Measurements from ENCODE around the gene CLSTN2.

DNA sequence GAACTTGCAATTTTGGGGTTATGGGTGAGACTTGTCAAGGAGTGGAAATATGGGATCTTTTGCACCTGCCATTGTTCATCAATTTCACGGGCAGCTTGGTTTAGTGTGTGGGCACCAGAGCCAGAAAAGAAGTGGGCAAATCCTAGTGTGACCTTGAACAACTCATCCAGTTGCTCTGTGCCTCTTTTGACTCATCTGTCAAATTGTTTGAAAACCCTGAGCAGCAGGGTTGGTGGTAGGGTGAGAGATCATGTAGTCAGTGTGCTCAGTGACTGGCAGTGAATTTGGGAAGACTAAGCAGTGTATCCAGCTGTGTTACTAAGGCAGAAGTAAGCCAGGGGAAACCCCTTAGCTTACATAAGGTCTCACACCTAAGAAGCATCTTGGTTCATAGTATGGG, 449.9 kb downstream of the CLSTN2 start:
- TF ChIP-seq, protein P1, sequence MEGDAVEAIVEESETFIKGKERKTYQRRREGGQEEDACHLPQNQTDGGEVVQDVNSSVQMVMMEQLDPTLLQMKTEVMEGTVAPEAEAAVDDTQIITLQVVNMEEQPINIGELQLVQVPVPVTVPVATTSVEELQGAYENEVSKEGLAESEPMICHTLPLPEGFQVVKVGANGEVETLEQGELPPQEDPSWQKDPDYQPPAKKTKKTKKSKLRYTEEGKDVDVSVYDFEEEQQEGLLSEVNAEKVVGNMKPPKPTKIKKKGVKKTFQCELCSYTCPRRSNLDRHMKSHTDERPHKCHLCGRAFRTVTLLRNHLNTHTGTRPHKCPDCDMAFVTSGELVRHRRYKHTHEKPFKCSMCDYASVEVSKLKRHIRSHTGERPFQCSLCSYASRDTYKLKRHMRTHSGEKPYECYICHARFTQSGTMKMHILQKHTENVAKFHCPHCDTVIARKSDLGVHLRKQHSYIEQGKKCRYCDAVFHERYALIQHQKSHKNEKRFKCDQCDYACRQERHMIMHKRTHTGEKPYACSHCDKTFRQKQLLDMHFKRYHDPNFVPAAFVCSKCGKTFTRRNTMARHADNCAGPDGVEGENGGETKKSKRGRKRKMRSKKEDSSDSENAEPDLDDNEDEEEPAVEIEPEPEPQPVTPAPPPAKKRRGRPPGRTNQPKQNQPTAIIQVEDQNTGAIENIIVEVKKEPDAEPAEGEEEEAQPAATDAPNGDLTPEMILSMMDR (conservative IDR thresholded peaks at IDR 0.05 in 1 of 2, IDR thresholded peaks at IDR 0.05 in 1 of 2; ENCODE audit: extremely low read depth in 1 of 2, insufficient read depth in 1 of 2, low read depth in 1 of 2, low read length in 2 of 2), result no peak
- TF ChIP-seq EZH2 (IDR thresholded peaks at IDR 0.05; ENCODE audit: borderline replicate concordance, low read length), result no peak
